HepG2 (cell line): ENCODE results near the gene SLC4A11. TPM values are rescaled to one million over a fixed set of nuclear protein-coding genes. Genes with fewer than 3 reads are reported as not detected.
A peak's percentile ranks its signal among the peaks of the same experiment; 100 is the strongest.
"Not testable (repeated sequence)": the region's sequence is repeated elsewhere in the genome, so short reads cannot be mapped to it uniquely, and the experiment has no call there.

ENCODE experiments used
- ATAC-seq: fragments of 200-7000 bp; cut with Tn5 transposase; 3 replicates; pipeline ENCODE4 v1.9.1; 2020; ENCODE audit warnings: mild to moderate bottlenecking, moderate library complexity
- BruUV-seq: library from RNA; stranded (reverse); fragments of 400-500 nt; replicated peaks from 2 replicates; lab custom pipeline; 2021; lab: Mats Ljungman, UMichigan
- CTCF ChIA-PET: fragments of 300-600 bp; formaldehyde crosslinking; extraction: SDS; loops from one replicate; lab custom pipeline; 2021; ENCODE audit warnings: low total read pairs, inconsistent platforms, low intra/inter-chr PET ratio; lab: Yijun Ruan, JAX
- POLR2A ChIA-PET: fragments of 350-600 bp; sonication (Branson Sonifier 250); formaldehyde crosslinking; loops from one replicate; lab custom pipeline; 2020; ENCODE audit warnings: antibody characterized with exemption, inconsistent platforms; lab: Yijun Ruan, JAX
- DNase-seq: peaks from one replicate; pipeline ENCODE4 v3.0.0-alpha.2; 2015; ENCODE audit warnings: low spot score
- FAIRE-seq: peaks from 3 replicates; lab custom pipeline; 2011; peaks lifted over from hg19 to GRCh38; lab: Jason Lieb, UNC
- H2AFZ ChIP-seq: one replicate; pipeline ENCODE4 v1.6.1; 2011; ENCODE audit warnings: low read length, inconsistent platforms
- H3K27ac ChIP-seq: fragments of 300-600 bp; 3 replicates; pipeline ENCODE4 v1.8.0; 2011; ENCODE audit warnings: mixed run types, mild to moderate bottlenecking, mixed read lengths, low read length, inconsistent platforms; ENCODE audit not compliant: insufficient read depth; ENCODE audit errors: extremely low read length
- H3K27me3 ChIP-seq, 2 experiments: fragments of 200-600 bp in 1 of 2; 2 replicates in 1 of 2; 3 replicates in 1 of 2; pipeline versions ENCODE4 v1.6.0 to v1.8.0; 2011; ENCODE audit warnings: low read length in 2 of 2, mild to moderate bottlenecking in 2 of 2, moderate library complexity in 2 of 2, inconsistent platforms in 1 of 2; ENCODE audit not compliant: insufficient read depth in 2 of 2, control insufficient read depth in 1 of 2
- H3K36me3 ChIP-seq, 2 experiments: fragments of 200-600 bp in 1 of 2; replicated peaks in 1 of 2; 2 replicates in 1 of 2; 3 replicates in 1 of 2; pipeline versions ENCODE4 v1.5.1 to v1.8.0; 2011; ENCODE audit warnings: low read length in 2 of 2, inconsistent platforms in 1 of 2; ENCODE audit not compliant: insufficient read depth in 2 of 2, control insufficient read depth in 1 of 2
- H3K4me1 ChIP-seq: 2 replicates; pipeline ENCODE4 v1.5.1; 2012; ENCODE audit warnings: low read length, inconsistent platforms; ENCODE audit not compliant: insufficient read depth
- H3K4me2 ChIP-seq: 2 replicates; pipeline ENCODE4 v1.6.0; 2011; ENCODE audit warnings: low read depth, low read length, inconsistent platforms
- H3K4me3 ChIP-seq, 3 experiments: fragments of 200-600 bp in 1 of 3; sonication (generic), shearing (Covaris generic) in 1 of 3; replicated peaks in 1 of 3; 2 replicates each; pipeline ENCODE4 v1.5.1; 2011 to 2016; ENCODE audit warnings: low read length in 3 of 3, inconsistent platforms in 2 of 3, low read depth in 2 of 3, mild to moderate bottlenecking in 2 of 3, control low read depth in 1 of 3, mixed read lengths in 1 of 3; ENCODE audit not compliant: insufficient read depth in 1 of 3
- H3K79me2 ChIP-seq: one replicate; pipeline ENCODE4 v1.6.1; 2011; ENCODE audit warnings: low read length, inconsistent platforms; ENCODE audit not compliant: insufficient read depth
- H3K9ac ChIP-seq: 2 replicates; pipeline ENCODE4 v1.6.0; 2011; ENCODE audit warnings: mild to moderate bottlenecking, low read depth, low read length, inconsistent platforms; ENCODE audit not compliant: insufficient read depth
- H3K9me3 ChIP-seq: 2 replicates; pipeline ENCODE4 v1.5.1; 2012; ENCODE audit warnings: mild to moderate bottlenecking, low read length
- H4K20me1 ChIP-seq: 2 replicates; pipeline ENCODE4 v1.6.0; 2011; ENCODE audit warnings: inconsistent platforms, mild to moderate bottlenecking, low read length, moderate library complexity; ENCODE audit not compliant: insufficient read depth
- AGO2 ChIP-seq: fragments of 200-400 bp; formaldehyde crosslinking; optimal IDR thresholded peaks from 2 replicates; pipeline ENCODE3; 2017; ENCODE audit warnings: mild to moderate bottlenecking, low read depth, low read length, moderate library complexity
- AKAP8 ChIP-seq: sonication (generic); formaldehyde crosslinking; IDR thresholded peaks from 2 replicates; pipeline ENCODE4 v1.5.1; 2020; ENCODE audit warnings: mild to moderate bottlenecking, missing genetic modification reagents
- ELF4 ChIP-seq: sonication (generic); formaldehyde crosslinking; IDR thresholded peaks from 2 replicates; pipeline ENCODE4 v1.5.0; 2020; ENCODE audit warnings: missing genetic modification reagents, mild to moderate bottlenecking, moderate library complexity, borderline replicate concordance
- FOSL2 ChIP-seq: sonication (generic); formaldehyde crosslinking; IDR thresholded peaks from 2 replicates; pipeline ENCODE4 v1.4.0; 2020; ENCODE audit warnings: missing genetic modification reagents
- HES4 ChIP-seq: sonication (generic); formaldehyde crosslinking; IDR thresholded peaks from 2 replicates; pipeline ENCODE4 v1.9.0; 2021; ENCODE audit warnings: mild to moderate bottlenecking, missing genetic modification reagents, borderline replicate concordance
- PAF1 ChIP-seq: IDR thresholded peaks from 2 replicates; pipeline ENCODE4 v1.6.1; 2016; ENCODE audit warnings: missing genetic modification reagents, missing compliant biosample characterization
- POLR2A ChIP-seq, 2 experiments: IDR thresholded peaks; 2 replicates each; pipeline ENCODE4 v1.6.1; 2011; ENCODE audit warnings: low read depth in 2 of 2, low read length in 2 of 2, mild to moderate bottlenecking in 1 of 2, moderate library complexity in 1 of 2; ENCODE audit not compliant: insufficient read depth in 1 of 2
- RFX3 ChIP-seq: IDR thresholded peaks from 2 replicates; pipeline ENCODE4 v1.6.1; 2016; ENCODE audit warnings: missing biosample characterization, missing genetic modification reagents
- RFXANK ChIP-seq: IDR thresholded peaks from 2 replicates; pipeline ENCODE4 v1.6.1; 2016
- SNAPC2 ChIP-seq: sonication (generic); formaldehyde crosslinking; IDR thresholded peaks from 2 replicates; pipeline ENCODE4 v1.8.1; 2022; ENCODE audit warnings: mild to moderate bottlenecking, missing genetic modification reagents
- SSRP1 ChIP-seq: IDR thresholded peaks from 2 replicates; pipeline ENCODE4 v1.6.1; 2016; ENCODE audit warnings: control low read depth
- ZFP36 ChIP-seq: fragments of 150-350 bp; IDR thresholded peaks from 2 replicates; pipeline ENCODE4 v1.6.1; 2018; ENCODE audit warnings: borderline replicate concordance, low read length, low read depth; ENCODE audit not compliant: partially characterized antibody
- ZKSCAN1 ChIP-seq: fragments of 150-350 bp; IDR thresholded peaks from 2 replicates; pipeline ENCODE4 v1.6.1; 2014; ENCODE audit warnings: low read length
- ZNF337 ChIP-seq: sonication (generic); formaldehyde crosslinking; IDR thresholded peaks from 2 replicates; pipeline ENCODE4 v1.5.1; 2020; ENCODE audit warnings: missing genetic modification reagents, low read depth, mild to moderate bottlenecking, borderline replicate concordance
- ZNF343 ChIP-seq: sonication (generic); formaldehyde crosslinking; IDR thresholded peaks from 2 replicates; pipeline ENCODE4 v1.4.0; 2020; ENCODE audit warnings: mild to moderate bottlenecking, missing genetic modification reagents
- ZNF563 ChIP-seq: sonication (generic); formaldehyde crosslinking; IDR thresholded peaks from 2 replicates; pipeline ENCODE4 v1.8.0; 2022; ENCODE audit warnings: mild to moderate bottlenecking, moderate library complexity, missing genetic modification reagents
- WGBS: methylation state at CpG from one replicate; pipeline ENCODE4 v1.1.6; 2017; ENCODE audit warnings: low lambda C conversion rate; 5-methylcytosine and 5-hydroxymethylcytosine counted together
- in situ Hi-C: cut with HindIII; loops from 2 replicates; pipeline ENCODE4 v1.10.0; 2017; ENCODE audit warnings: low pct_unique_long_range_greater_than_20kb; ENCODE audit not compliant: extremely low pct_ligation_motif_present
- intact Hi-C: fragments of 100-400 bp; cut with micrococcal nuclease; formaldehyde crosslinking; loops from one replicate; pipeline ENCODE4 v1.10.0; 2022; ENCODE audit not compliant: unreplicated experiment
- polyA plus RNA-seq, 8 experiments: library from polyadenylated mRNA; depleted of rRNA in 3 of 8; stranded (reverse) in 7 of 8; unstranded in 1 of 8; fragments of >200 nt; fragmentation: Illumina TruSeq in 4 of 8; extraction: Trizol in 4 of 8; gene quantifications; 2 replicates each; pipeline versions ENCODE4 v1.2.1 to v1.2.3, GENCODE V29; 2011 to 2016; ENCODE audit warnings: low read depth in 4 of 8, missing spikeins in 1 of 8, mixed read lengths in 1 of 8; ENCODE audit not compliant: insufficient read depth in 1 of 8
- total RNA-seq, 5 experiments: library from RNA; depleted of rRNA; stranded (reverse); fragments of >200 nt; fragmentation: Illumina TruSeq; extraction: Trizol; gene quantifications; 2 replicates each; pipeline ENCODE4 v1.2.3, GENCODE V29; 2016; ENCODE audit warnings: low read depth in 1 of 5

The SLC4A11 gene
- total and polyA plus RNA-seq, 2 of the 13 experiments (the other 11 are each of a cell fraction or from before 2014, with no cell fraction given), result 3.9 to 27.0 TPM

GRCh38 chr20:3188823-3189413 lies 50.1 kb downstream of the SLC4A11 start (continued):
- TF ChIP-seq SNAPC2 (CRISPR knock-in tag) (no peak), POLR2A (IDR thresholded peaks at IDR 0.05; ENCODE audit: insufficient read depth in 1 of 2, low read depth in 2 of 2, low read length in 2 of 2) (peak; percentile 24 to 36; a peak in 2 of 4 replicates), ZKSCAN1 (no peak), SSRP1 (CRISPR knock-in tag) (peak; percentile 89; the same call in 1 of the 2 replicates), FOSL2 (CRISPR knock-in tag) (no peak), ZNF343 (CRISPR knock-in tag) (no peak), AGO2 (peak; percentile 72), RFXANK (CRISPR knock-in tag) (no peak), PAF1 (CRISPR knock-in tag) (peak; percentile 18; the same call in 1 of the 2 replicates), ELF4 (CRISPR knock-in tag) (no peak), ZFP36 (no peak), RFX3 (CRISPR knock-in tag) (no peak), ZNF337 (CRISPR knock-in tag) (no peak)

DNA sequence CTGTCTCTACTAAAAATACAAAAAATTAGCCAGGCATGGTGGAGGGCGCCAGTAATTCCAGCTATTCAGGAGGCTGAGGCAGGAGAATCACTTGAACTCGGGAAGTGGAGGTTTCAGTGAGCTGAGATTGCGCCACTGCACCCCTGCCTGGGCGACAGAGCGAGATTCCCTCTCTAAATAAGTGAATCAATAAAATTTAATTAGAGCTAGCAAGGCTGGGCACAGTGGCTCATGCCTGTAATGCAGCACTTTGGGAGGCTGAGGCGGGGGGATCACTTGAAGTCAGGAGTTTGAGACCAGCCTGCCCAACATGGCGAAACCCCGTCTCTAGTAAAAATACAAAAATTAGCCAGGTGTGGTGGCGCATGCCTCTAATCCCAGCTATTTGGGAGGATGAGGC lies 51.1 kb downstream of the SLC4A11 start:
- H4K20me1 ChIP-seq, H3K4me3 ChIP-seq, CTCF ChIA-PET, H3K27me3 ChIP-seq, FAIRE-seq, in situ Hi-C loops, H3K9ac ChIP-seq, H3K79me2 ChIP-seq, H3K9me3 ChIP-seq, H3K4me2 ChIP-seq, ATAC-seq, H3K4me1 ChIP-seq, BruUV-seq, H3K27ac ChIP-seq, DNase-seq, H2AFZ ChIP-seq, intact Hi-C loops: not testable (repeated sequence)
- peaks cover 25 to 40% of the 10 kb centered on the region in 2 experiments for H3K36me3 ChIP-seq
- TF ChIP-seq HES4 (0 out of 2 replicates have a peak, but pooled peaks have one; percentile 32), ZNF563 (CRISPR knock-in tag) (0 out of 2 replicates have a peak, but pooled peaks have one; percentile 41), AKAP8 (CRISPR knock-in tag) (0 out of 2 replicates have a peak, but pooled peaks have one; percentile 54)
- 98% methylated on average over 9 of the region's 9 CpGs for WGBS
- POLR2A ChIA-PET, result interaction anchor here (2.3 kb wide), 1 partner anchor 15 kb away, joined by 7 read pairs; no protein-coding TSS in a partner anchor
